Cerebellar cortex (tissue), 1 donor: ENCODE measurements around the gene OGFR.

Experiments
- DNase-seq: peaks from one replicate; pipeline ENCODE4 v3.0.0-alpha.2; 2015; ENCODE audit warnings: low spot score

OGFR gene

DNA sequence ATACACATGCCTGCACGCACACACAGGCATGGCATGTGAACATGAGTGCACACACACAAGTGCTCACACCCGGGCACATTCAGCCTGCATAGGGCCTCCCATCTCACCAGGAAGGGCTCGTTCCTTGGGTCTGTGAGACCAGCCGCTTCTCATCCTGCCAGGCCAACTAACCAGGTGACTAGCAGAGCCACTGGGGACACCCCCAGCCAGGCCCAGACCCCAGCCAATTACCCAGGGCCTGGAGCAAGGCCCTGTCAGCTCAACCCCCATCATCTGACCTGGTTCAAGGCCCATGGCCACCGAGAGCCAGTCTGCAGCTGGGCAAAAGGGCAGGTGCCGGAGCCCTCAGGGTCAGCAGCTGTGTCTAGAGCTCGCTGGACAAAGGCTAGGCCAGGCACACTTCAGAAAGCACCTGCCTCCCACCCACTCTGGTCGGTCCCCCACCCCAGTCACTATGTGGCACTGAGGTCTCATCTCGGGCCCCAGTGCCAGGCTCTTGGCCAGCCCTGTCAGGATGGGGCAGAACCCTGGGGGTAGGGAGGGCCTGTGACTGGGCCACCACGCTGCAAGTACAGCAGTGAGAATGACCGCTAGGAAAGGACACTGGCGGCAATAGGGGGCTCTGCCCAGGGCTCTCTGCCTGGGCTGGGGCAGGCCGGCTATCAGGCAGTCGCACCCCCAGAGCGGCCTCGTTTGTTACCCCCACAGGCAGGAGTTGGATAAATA lies 35.1 kb upstream of the OGFR start:
- no peak for DNase-seq

- no peak for DNase-seq
Observed at GRCh38 chr20:62770111-62770910, 34.3 kb upstream of the OGFR start.

GRCh38 chr20:62770916-62771315 lies 33.7 kb upstream of the OGFR start:
- no peak for DNase-seq

GRCh38 chr20:62771396-62772102 lies 33.1 kb upstream of the OGFR start:
- DNase-seq: no peak

- no peak for DNase-seq
Observed at GRCh38 chr20:62772103-62772611, 32.5 kb upstream of the OGFR start.

- DNase-seq: no peak
Observed at GRCh38 chr20:62772619-62772989, 32.0 kb upstream of the OGFR start.

DNA sequence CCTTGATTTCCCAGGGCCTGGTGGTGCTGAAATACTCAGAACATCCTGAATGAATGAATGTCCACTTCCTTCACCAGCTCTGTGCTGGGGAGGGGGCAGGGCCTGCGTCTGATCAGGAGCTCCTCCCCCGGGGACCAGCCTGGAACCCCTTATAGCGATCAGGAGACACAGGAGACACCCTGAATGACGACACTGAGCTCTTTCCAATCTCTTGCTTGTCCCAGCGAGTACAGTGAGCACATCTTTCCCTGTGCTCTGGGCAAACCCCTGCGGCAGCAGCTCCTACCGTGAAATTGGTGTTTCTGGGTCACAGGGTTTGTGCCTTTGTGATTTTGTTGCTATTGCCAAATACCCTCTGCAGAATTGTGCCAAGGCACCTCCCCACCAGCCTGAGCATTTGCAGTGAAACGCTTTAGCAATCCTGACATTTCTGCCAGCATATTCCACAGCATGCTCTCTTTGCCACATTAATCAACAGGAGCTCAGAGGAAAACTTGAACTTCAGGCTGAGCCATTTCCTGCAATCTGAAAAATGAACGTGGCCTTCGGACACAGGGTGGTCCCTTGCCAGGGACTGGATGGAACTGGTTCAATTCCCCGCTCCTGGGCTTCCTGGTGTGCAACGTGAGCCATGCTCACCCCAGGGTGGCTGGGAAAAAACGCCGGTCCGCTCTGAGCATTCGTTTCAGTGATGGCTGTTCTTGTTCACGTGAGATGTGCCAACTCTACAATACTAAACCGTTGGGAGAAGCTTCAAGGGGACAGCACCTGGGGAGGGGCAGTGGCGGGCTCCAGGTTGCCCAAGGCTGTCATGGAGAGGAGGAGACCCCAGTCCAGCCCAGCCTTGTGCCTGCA lies 31.4 kb upstream of the OGFR start:
- peak; percentile 73 for DNase-seq

DNA sequence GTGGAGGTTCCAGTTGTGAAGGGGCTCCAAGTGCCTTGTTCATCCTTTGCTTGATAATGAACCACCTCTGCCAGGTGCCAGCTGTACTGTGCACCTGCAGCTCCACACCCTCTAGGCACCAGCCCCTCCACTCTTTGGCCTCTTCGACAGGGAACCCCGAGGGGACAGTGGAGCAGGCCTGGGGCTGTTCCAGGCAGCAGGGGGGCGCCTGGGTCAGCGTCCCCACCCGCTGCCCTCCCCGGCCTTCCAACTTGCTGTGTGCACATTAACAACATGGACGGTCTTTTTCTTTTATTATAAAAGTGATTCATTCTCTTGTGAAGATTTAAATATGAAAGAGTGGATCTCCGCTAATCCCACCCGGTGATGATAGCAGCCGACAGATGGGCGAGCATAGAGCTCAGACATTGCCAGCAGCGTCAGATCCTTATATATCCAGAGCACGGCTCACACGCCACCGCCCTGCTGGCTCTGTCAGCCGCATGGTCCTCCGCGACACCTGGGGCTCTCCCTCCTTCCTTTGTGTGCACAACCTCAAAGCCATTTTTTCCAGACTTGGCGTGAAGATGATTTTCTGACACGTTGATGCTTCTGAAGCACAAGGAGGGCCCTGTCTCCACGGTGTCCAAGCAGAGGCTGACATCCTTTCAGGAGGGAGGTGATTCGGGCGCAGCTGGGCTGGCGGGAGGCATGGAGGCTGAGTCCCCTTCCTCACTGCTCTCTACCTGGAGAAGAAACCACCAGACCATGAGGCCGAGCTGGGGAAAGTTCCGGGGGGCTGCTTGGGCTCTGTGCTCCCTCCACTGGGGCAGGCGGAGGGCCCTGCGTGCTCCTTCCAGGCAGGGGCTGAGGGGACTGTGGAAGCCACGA lies 30.6 kb upstream of the OGFR start:
- no peak for DNase-seq

DNA sequence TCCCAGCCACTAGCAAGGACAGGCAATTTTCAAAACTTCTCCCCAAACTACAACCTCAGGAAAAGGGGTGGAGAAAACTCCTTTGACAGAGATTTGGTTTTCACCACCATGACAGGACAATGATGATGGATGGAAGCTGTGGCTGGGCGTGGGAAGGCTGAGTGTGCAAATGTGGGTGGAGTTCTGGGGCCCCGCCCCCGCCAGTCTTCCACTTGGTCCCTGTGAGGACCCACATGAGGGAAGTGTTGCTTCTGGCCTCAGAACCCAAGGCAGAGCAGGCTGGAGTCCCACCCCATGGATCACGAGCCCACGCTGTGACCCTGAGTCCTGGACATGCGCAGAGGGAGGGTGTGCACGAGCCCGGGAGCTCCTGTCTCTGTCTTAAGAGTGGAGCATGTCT lies 29.9 kb upstream of the OGFR start:
- DNase-seq: no peak

DNA sequence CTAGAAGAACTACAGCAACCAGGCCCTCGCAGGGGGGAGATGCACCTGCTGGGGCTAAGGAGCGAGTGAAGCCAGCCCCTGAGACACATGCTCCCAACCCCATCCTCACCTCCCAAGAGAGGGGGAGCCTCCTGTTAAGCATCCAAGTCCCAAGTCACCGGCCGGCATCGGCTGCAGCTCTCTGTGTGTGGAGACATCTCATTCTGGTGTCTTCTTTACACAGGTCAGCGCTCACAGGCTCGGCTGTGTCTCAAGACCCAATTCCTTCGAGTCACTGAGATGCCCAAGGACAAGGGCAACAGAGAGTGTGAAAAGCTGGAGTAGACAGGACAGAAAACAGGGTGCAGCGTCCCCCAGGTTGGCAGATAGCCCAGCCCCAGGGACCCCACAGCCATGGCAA lies 29.4 kb upstream of the OGFR start:
- DNase-seq: no peak

DNA sequence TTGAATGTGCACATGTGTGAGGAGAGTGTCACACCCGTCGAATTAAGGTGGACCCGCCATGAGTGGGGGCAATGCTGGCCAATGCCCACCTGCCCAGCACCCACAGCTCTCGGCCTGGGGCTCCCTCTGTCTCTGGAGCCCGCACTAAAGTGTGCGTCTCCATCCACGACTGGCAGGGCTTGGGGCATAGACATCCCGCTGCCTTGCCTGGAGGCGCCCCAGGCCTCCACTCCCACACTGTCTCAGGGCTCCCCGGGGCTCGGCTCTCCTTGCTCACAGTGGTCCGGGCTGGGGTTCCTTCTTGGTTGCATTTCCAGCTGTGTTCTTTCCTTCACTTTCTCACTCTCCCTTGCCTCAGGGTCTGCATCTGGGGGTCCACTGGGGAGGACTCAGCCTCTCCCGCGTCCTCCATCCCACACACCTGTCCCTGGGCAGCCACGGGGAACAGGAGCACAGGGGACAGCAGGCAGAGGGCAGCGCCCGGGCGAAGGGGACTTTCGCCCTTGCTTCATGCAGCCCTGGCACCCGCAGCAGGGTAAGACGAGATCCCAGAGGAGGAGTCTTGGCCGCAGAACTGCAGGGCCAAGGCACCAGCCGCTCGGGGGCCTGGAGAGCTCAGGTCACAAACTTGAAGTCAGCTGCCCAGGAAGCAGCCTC lies 28.5 kb upstream of the OGFR start:
- no peak for DNase-seq

DNA sequence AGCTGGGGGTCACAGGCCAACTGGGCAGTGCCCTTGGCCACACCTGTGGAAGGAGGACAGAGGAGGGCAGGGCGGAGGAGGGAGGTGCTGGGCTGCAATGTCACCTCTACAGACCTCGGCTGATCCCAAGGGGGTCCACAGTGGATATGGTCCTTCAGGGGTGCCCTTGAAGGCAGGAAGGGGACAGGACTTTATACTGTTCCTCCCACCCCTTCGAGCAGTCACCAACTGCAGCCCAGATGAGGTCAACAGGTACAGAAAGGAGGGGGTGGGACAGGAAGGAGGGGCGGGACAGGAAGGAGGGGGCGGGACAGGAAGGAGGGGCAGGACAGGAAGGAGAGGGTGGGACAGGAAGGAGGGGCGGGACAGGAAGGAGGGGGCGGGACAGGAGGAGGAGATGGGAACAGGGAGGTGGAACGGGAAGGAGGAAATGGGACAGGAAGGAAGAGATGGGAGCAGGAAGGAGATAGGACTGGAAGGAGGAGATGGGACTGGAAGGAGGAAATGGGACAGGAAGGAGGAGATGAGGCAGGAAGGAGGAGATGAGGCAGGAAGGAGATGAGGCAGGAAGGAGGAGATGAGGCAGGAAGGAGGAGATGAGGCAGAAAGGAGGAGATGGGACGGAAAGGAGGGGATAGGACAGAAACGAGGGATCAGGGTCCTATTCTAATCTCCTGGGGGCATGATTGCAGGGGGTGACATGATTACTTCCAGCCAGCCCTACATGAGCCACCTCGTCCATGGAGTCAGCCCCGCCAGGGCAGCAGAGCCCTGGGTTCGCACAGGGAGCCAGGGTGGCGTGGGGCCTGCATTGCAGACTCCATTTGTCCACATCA lies 27.7 kb upstream of the OGFR start:
- DNase-seq: peak; percentile 30

DNA sequence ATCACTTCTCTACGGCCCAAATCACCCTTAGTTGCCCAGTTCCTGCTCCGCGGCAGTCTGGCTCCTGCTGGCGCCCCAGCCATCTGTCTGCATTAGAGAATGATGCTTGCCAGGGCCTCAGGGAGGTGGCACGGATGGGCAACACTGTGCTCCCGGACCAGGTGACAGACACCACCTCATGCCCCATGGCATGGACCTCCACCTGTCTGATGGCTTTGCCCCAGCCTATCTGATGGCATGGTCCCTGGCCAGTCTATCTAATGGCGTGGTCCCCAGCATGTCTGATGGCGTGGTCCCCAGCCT lies 27.2 kb upstream of the OGFR start:
- peak; percentile 82 for DNase-seq

DNA sequence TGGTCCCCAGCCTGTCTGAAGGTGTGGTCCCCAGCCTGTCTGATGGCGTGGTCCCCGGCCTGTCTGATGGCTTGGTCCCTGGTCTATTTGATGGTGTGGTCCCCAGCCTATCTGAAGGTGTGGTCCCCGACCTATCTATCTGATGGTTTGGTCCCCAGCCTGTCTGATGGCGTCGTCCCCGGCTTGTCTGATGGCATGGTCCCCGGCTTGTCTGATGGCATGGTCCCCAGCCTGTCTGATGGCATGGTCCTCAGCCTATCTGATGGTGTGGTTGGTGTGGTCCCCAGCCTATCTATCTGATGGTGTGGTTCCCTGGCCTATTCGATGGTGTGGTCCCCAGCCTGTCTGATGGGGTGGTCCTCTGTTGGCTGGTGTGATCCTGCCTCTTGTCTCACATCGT lies 26.6 kb upstream of the OGFR start:
- no peak for DNase-seq

- DNase-seq: no peak
Observed at GRCh38 chr20:62778601-62779416, 25.8 kb upstream of the OGFR start.

DNA sequence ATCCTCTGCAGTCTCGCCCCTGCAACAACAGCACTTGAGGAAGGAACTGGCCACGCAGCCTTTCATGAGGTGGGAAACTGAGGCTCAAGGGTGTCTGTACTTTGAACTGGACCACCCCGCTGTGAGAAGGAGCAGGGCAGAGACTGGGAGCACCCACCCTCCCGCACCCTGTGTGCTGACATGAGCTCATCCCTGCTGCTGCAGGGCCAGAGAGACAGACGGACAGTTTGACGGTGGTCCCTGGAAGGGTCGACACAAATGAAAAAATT lies 25.3 kb upstream of the OGFR start:
- DNase-seq: no peak

GRCh38 chr20:62780204-62780603 lies 24.4 kb upstream of the OGFR start:
- peak; percentile 67 for DNase-seq

- no peak for DNase-seq
Observed at GRCh38 chr20:62780696-62781095, 23.9 kb upstream of the OGFR start.
